Spleen (tissue), 7 donors: Measurements from ENCODE around the gene GYPC.

Source experiments
- CTCF ChIP-seq, 11 experiments: fragments of 200-600 bp in 7 of 11; fragments of 450-650 bp in 4 of 11; sonication (generic) in 4 of 11; IDR thresholded peaks in 8 of 11; conservative IDR thresholded peaks in 3 of 11; 1 replicate in 7 of 11; 2 replicates in 4 of 11; pipeline versions ENCODE4 v1.4.0 to v1.8.0; 2016 to 2021; ENCODE audit warnings: antibody characterized with exemption in 11 of 11, inconsistent platforms in 4 of 11, mild to moderate bottlenecking in 1 of 11
- POLR2A ChIP-seq, 3 donors: fragments of 450-650 bp; IDR thresholded peaks; one replicate each; pipeline ENCODE4 v1.5.1; 2017; ENCODE audit warnings: antibody characterized with exemption in 3 of 3, mild to moderate bottlenecking in 1 of 3
- donor health status: DM: no; HTN: no; CAD: no; lungs with moderate emphysema.
- donor health status: DM: no; HTN: no; CAD: no.
- donor health status: DM: no; HTN: no; CAD: no.

GRCh38 chr2:126698376-126698775 is 42.4 kb downstream of the GYPC start:
- TF ChIP-seq POLR2A (IDR thresholded peaks at IDR 0.05) (no peak), CTCF (IDR thresholded peaks at IDR 0.05 in 8 of 11, conservative IDR thresholded peaks at IDR 0.05 in 3 of 11) (no peak)
